HEK293 (cell line): ENCODE results near the gene SLC16A11.

Experiments used
- EGR2 ChIP-seq: fragments of 450-650 bp; formaldehyde crosslinking; IDR thresholded peaks from 2 replicates; pipeline ENCODE4 v1.5.1; 2016; ENCODE audit warnings: low read depth, missing biosample characterization, missing genetic modification characterization
- GFI1B ChIP-seq: fragments of 450-650 bp; formaldehyde crosslinking; IDR thresholded peaks from 2 replicates; pipeline ENCODE4 v1.5.1; 2016; ENCODE audit warnings: missing biosample characterization, missing genetic modification characterization
- SP2 ChIP-seq: fragments of 450-650 bp; formaldehyde crosslinking; IDR thresholded peaks from 2 replicates; pipeline ENCODE4 v1.5.1; 2016; ENCODE audit warnings: missing biosample characterization, missing genetic modification characterization
- ZBTB17 ChIP-seq: fragments of 450-650 bp; formaldehyde crosslinking; IDR thresholded peaks from 2 replicates; pipeline ENCODE4 v1.5.1; 2016; ENCODE audit warnings: missing biosample characterization, missing genetic modification characterization
- ZBTB21 ChIP-seq: fragments of 450-650 bp; formaldehyde crosslinking; IDR thresholded peaks from 2 replicates; pipeline ENCODE4 v1.5.1; 2017; ENCODE audit warnings: missing biosample characterization, missing genetic modification characterization
- ZBTB8A ChIP-seq: fragments of 450-650 bp; formaldehyde crosslinking; IDR thresholded peaks from 2 replicates; pipeline ENCODE4 v1.5.1; 2016; ENCODE audit warnings: missing biosample characterization, missing genetic modification characterization
- ZFP3 ChIP-seq: fragments of 450-650 bp; formaldehyde crosslinking; IDR thresholded peaks from 2 replicates; pipeline ENCODE4 v1.5.1; 2016; ENCODE audit warnings: low read depth, missing biosample characterization, missing genetic modification characterization
- ZIC2 ChIP-seq: fragments of 450-650 bp; formaldehyde crosslinking; IDR thresholded peaks from 2 replicates; pipeline ENCODE4 v1.5.1; 2016; ENCODE audit warnings: missing biosample characterization, missing genetic modification characterization
- ZNF341 ChIP-seq: fragments of 450-650 bp; formaldehyde crosslinking; IDR thresholded peaks from 2 replicates; pipeline ENCODE4; 2016; ENCODE audit warnings: low read depth, missing biosample characterization, missing genetic modification characterization
- ZNF391 ChIP-seq: fragments of 450-650 bp; formaldehyde crosslinking; IDR thresholded peaks from 2 replicates; pipeline ENCODE4 v1.5.1; 2016; ENCODE audit warnings: low read depth, missing biosample characterization, missing genetic modification characterization, borderline replicate concordance
- ZNF473 ChIP-seq: fragments of 450-650 bp; formaldehyde crosslinking; IDR thresholded peaks from 2 replicates; pipeline ENCODE4 v1.5.1; 2017; ENCODE audit warnings: missing biosample characterization, missing genetic modification characterization
- ZNF501 ChIP-seq: fragments of 450-650 bp; formaldehyde crosslinking; IDR thresholded peaks from 2 replicates; pipeline ENCODE4 v1.5.1; 2016; ENCODE audit warnings: missing biosample characterization, missing genetic modification characterization
- ZNF596 ChIP-seq: fragments of 450-650 bp; IDR thresholded peaks from 2 replicates; pipeline ENCODE4 v1.5.0; 2018; ENCODE audit warnings: missing biosample characterization, mild to moderate bottlenecking, missing genetic modification characterization, moderate library complexity
- ZNF629 ChIP-seq: fragments of 450-650 bp; formaldehyde crosslinking; IDR thresholded peaks from 2 replicates; pipeline ENCODE4 v1.5.1; 2017; ENCODE audit warnings: missing biosample characterization, missing genetic modification characterization
- ZNF843 ChIP-seq: fragments of 450-650 bp; formaldehyde crosslinking; IDR thresholded peaks from 2 replicates; pipeline ENCODE4 v1.5.1; 2016; ENCODE audit warnings: missing biosample characterization, missing genetic modification characterization
- TF ChIP-seq, protein P1 (sequence below): fragments of 450-650 bp; formaldehyde crosslinking; IDR thresholded peaks from 2 replicates; pipeline ENCODE4 v1.5.1; 2016; ENCODE audit warnings: missing biosample characterization, missing genetic modification characterization
- TF ChIP-seq, protein P2 (sequence below): fragments of 450-650 bp; formaldehyde crosslinking; IDR thresholded peaks from 2 replicates; pipeline ENCODE4 v1.5.1; 2016; ENCODE audit warnings: missing biosample characterization, missing genetic modification characterization, low read depth
- TF ChIP-seq, protein P3 (sequence below): fragments of 450-650 bp; formaldehyde crosslinking; IDR thresholded peaks from 2 replicates; pipeline ENCODE4 v1.5.1; 2017; ENCODE audit warnings: missing biosample characterization, mild to moderate bottlenecking, missing genetic modification characterization, moderate library complexity
- TF ChIP-seq, protein P4 (sequence below): fragments of 450-650 bp; formaldehyde crosslinking; IDR thresholded peaks from 2 replicates; pipeline ENCODE4 v1.5.1; 2016; ENCODE audit warnings: missing biosample characterization, missing genetic modification characterization, borderline replicate concordance
- TF ChIP-seq, protein P5 (sequence below): fragments of 450-650 bp; formaldehyde crosslinking; IDR thresholded peaks from 2 replicates; pipeline ENCODE4; 2016; ENCODE audit warnings: missing biosample characterization, missing genetic modification characterization
- TF ChIP-seq, protein P6 (sequence below): fragments of 450-650 bp; formaldehyde crosslinking; IDR thresholded peaks from 2 replicates; pipeline ENCODE4 v1.5.1; 2016; ENCODE audit warnings: missing biosample characterization, missing genetic modification characterization
- TF ChIP-seq, protein P7 (sequence below): fragments of 450-650 bp; formaldehyde crosslinking; IDR thresholded peaks from 2 replicates; pipeline ENCODE4 v1.5.1; 2016; ENCODE audit warnings: missing biosample characterization, missing genetic modification characterization, borderline replicate concordance
- TF ChIP-seq, protein P8 (sequence below): fragments of 450-650 bp; formaldehyde crosslinking; IDR thresholded peaks from 2 replicates; pipeline ENCODE4 v1.5.1; 2016; ENCODE audit warnings: missing biosample characterization, missing genetic modification characterization

SLC16A11 gene

DNA sequence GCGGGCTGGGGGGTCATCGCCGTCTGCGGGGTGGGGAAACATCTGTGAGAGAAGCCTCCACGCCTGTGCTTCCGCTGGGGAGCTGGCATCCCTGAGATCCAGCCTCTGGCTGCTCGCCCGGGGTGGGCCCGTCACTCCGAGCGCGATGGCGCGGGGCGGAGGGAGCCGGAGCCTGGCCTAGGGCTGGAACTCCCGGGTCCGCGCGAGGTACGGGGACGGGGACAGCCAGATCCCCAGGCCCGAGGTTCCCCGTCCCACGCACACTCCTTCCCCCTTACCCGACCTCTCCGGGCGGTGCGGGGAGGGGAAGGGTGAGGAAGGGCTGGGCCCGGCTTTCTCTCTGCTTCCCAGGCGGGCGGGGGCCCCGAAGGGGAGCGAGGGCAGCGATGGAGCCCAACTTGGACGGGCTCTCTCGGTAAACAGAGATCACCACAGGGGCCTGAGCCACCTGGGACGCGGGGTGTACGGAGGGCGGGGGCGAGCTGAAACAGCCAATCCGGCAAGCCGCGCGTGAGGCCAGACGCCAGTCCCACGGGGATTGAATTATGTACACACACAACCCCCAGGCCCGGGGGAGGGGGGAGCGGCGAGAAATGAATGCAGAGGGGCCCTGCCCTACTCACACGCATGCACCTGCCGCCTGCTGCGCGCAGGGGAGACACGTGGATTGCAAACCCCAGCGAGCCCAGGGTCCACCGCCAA, at the start of gene SLC16A11 (continued):
- TF ChIP-seq, protein P1, sequence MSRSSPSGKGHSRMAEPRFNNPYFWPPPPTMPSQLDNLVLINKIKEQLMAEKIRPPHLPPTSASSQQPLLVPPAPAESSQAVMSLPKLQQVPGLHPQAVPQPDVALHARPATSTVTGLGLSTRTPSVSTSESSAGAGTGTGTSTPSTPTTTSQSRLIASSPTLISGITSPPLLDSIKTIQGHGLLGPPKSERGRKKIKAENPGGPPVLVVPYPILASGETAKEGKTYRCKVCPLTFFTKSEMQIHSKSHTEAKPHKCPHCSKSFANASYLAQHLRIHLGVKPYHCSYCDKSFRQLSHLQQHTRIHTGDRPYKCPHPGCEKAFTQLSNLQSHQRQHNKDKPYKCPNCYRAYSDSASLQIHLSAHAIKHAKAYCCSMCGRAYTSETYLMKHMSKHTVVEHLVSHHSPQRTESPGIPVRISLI (tag by site-specific recombination): no peak
- TF ChIP-seq ZNF341 (tag by site-specific recombination) (peak; percentile 86), ZNF473 (tag by site-specific recombination) (no peak), SP2 (tag by site-specific recombination) (peak; percentile 67), ZFP3 (tag by site-specific recombination) (no peak), ZNF391 (no peak), ZNF843 (no peak), ZBTB17 (peak; percentile 86), GFI1B (no peak), ZIC2 (tag by site-specific recombination) (peak; percentile 96), ZNF596 (tag by site-specific recombination) (peak; percentile 72), ZNF629 (tag by site-specific recombination) (peak; percentile 49), ZBTB8A (tag by site-specific recombination) (peak; percentile 94), ZBTB21 (tag by site-specific recombination) (no peak), ZNF501 (tag by site-specific recombination) (peak; percentile 61; the same call in 1 of the 2 replicates), EGR2 (tag by site-specific recombination) (peak; percentile 89)
- TF ChIP-seq, protein P2, sequence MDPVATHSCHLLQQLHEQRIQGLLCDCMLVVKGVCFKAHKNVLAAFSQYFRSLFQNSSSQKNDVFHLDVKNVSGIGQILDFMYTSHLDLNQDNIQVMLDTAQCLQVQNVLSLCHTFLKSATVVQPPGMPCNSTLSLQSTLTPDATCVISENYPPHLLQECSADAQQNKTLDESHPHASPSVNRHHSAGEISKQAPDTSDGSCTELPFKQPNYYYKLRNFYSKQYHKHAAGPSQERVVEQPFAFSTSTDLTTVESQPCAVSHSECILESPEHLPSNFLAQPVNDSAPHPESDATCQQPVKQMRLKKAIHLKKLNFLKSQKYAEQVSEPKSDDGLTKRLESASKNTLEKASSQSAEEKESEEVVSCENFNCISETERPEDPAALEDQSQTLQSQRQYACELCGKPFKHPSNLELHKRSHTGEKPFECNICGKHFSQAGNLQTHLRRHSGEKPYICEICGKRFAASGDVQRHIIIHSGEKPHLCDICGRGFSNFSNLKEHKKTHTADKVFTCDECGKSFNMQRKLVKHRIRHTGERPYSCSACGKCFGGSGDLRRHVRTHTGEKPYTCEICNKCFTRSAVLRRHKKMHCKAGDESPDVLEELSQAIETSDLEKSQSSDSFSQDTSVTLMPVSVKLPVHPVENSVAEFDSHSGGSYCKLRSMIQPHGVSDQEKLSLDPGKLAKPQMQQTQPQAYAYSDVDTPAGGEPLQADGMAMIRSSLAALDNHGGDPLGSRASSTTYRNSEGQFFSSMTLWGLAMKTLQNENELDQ: no peak
- TF ChIP-seq, protein P3, sequence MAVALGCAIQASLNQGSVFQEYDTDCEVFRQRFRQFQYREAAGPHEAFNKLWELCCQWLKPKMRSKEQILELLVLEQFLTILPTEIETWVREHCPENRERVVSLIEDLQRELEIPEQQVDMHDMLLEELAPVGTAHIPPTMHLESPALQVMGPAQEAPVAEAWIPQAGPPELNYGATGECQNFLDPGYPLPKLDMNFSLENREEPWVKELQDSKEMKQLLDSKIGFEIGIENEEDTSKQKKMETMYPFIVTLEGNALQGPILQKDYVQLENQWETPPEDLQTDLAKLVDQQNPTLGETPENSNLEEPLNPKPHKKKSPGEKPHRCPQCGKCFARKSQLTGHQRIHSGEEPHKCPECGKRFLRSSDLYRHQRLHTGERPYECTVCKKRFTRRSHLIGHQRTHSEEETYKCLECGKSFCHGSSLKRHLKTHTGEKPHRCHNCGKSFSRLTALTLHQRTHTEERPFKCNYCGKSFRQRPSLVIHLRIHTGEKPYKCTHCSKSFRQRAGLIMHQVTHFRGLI (tag by site-specific recombination): peak; percentile 99
- TF ChIP-seq, protein P4, sequence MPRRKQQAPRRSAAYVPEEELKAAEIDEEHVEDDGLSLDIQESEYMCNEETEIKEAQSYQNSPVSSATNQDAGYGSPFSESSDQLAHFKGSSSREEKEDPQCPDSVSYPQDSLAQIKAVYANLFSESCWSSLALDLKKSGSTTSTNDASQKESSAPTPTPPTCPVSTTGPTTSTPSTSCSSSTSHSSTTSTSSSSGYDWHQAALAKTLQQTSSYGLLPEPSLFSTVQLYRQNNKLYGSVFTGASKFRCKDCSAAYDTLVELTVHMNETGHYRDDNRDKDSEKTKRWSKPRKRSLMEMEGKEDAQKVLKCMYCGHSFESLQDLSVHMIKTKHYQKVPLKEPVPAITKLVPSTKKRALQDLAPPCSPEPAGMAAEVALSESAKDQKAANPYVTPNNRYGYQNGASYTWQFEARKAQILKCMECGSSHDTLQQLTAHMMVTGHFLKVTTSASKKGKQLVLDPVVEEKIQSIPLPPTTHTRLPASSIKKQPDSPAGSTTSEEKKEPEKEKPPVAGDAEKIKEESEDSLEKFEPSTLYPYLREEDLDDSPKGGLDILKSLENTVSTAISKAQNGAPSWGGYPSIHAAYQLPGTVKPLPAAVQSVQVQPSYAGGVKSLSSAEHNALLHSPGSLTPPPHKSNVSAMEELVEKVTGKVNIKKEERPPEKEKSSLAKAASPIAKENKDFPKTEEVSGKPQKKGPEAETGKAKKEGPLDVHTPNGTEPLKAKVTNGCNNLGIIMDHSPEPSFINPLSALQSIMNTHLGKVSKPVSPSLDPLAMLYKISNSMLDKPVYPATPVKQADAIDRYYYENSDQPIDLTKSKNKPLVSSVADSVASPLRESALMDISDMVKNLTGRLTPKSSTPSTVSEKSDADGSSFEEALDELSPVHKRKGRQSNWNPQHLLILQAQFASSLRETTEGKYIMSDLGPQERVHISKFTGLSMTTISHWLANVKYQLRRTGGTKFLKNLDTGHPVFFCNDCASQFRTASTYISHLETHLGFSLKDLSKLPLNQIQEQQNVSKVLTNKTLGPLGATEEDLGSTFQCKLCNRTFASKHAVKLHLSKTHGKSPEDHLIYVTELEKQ: no peak
- TF ChIP-seq, protein P5, sequence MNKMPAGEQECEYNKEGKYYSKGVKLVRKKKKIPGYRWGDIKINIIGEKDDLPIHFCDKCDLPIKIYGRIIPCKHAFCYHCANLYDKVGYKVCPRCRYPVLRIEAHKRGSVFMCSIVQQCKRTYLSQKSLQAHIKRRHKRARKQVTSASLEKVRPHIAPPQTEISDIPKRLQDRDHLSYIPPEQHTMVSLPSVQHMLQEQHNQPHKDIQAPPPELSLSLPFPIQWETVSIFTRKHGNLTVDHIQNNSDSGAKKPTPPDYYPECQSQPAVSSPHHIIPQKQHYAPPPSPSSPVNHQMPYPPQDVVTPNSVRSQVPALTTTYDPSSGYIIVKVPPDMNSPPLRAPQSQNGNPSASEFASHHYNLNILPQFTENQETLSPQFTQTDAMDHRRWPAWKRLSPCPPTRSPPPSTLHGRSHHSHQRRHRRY (tag by site-specific recombination): no peak
- TF ChIP-seq, protein P6, sequence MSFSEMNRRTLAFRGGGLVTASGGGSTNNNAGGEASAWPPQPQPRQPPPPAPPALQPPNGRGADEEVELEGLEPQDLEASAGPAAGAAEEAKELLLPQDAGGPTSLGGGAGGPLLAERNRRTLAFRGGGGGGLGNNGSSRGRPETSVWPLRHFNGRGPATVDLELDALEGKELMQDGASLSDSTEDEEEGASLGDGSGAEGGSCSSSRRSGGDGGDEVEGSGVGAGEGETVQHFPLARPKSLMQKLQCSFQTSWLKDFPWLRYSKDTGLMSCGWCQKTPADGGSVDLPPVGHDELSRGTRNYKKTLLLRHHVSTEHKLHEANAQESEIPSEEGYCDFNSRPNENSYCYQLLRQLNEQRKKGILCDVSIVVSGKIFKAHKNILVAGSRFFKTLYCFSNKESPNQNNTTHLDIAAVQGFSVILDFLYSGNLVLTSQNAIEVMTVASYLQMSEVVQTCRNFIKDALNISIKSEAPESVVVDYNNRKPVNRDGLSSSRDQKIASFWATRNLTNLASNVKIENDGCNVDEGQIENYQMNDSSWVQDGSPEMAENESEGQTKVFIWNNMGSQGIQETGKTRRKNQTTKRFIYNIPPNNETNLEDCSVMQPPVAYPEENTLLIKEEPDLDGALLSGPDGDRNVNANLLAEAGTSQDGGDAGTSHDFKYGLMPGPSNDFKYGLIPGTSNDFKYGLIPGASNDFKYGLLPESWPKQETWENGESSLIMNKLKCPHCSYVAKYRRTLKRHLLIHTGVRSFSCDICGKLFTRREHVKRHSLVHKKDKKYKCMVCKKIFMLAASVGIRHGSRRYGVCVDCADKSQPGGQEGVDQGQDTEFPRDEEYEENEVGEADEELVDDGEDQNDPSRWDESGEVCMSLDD: peak; percentile 13; the same call in 1 of the 2 replicates
- TF ChIP-seq, protein P7, sequence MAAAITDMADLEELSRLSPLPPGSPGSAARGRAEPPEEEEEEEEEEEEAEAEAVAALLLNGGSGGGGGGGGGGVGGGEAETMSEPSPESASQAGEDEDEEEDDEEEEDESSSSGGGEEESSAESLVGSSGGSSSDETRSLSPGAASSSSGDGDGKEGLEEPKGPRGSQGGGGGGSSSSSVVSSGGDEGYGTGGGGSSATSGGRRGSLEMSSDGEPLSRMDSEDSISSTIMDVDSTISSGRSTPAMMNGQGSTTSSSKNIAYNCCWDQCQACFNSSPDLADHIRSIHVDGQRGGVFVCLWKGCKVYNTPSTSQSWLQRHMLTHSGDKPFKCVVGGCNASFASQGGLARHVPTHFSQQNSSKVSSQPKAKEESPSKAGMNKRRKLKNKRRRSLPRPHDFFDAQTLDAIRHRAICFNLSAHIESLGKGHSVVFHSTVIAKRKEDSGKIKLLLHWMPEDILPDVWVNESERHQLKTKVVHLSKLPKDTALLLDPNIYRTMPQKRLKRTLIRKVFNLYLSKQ (tag by site-specific recombination): no peak
- TF ChIP-seq, protein P8, sequence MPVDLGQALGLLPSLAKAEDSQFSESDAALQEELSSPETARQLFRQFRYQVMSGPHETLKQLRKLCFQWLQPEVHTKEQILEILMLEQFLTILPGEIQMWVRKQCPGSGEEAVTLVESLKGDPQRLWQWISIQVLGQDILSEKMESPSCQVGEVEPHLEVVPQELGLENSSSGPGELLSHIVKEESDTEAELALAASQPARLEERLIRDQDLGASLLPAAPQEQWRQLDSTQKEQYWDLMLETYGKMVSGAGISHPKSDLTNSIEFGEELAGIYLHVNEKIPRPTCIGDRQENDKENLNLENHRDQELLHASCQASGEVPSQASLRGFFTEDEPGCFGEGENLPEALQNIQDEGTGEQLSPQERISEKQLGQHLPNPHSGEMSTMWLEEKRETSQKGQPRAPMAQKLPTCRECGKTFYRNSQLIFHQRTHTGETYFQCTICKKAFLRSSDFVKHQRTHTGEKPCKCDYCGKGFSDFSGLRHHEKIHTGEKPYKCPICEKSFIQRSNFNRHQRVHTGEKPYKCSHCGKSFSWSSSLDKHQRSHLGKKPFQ (tag by site-specific recombination): 0 out of 2 replicates have a peak, but pooled peaks have one; percentile 33
